Type B pancreatic cell (in vitro differentiated cells): Measurements from ENCODE around the gene GATAD1. TPM values are rescaled to one million over a fixed set of nuclear protein-coding genes. Genes with fewer than 3 reads are reported as not detected.
A peak's percentile ranks its signal among the peaks of the same experiment; 100 is the strongest.

Experiments used
- DNase-seq: peaks from one replicate; pipeline ENCODE4 v3.0.0; 2021; ENCODE audit warnings: mixed read lengths; ENCODE audit not compliant: unreplicated experiment; ENCODE audit errors: extremely low spot score
- H3K27ac Mint-ChIP-seq: 2 replicates; pipeline ENCODE4 v1.8.0; 2021; ENCODE audit warnings: mild to moderate bottlenecking, mixed read lengths
- H3K27me3 Mint-ChIP-seq: 2 replicates; pipeline ENCODE4 v1.8.0; 2021; ENCODE audit warnings: mixed read lengths
- H3K36me3 Mint-ChIP-seq: 2 replicates; pipeline ENCODE4 v1.8.0; 2021; ENCODE audit warnings: mixed read lengths
- H3K4me1 Mint-ChIP-seq: one replicate; pipeline ENCODE4 v1.8.0; 2021; ENCODE audit warnings: mixed read lengths; ENCODE audit not compliant: unreplicated experiment
- H3K4me3 Mint-ChIP-seq: 2 replicates; pipeline ENCODE4 v1.8.0; 2021; ENCODE audit warnings: mild to moderate bottlenecking, mixed read lengths
- H3K9me3 Mint-ChIP-seq: 2 replicates; pipeline ENCODE4 v1.8.0; 2021; ENCODE audit warnings: mixed read lengths
- total RNA-seq: library from RNA; stranded (reverse); gene quantifications from 2 replicates; pipeline ENCODE4 v1.2.1, GENCODE V29; 2021; ENCODE audit warnings: low replicate concordance
- TF ChIP-seq, protein P1 (sequence below): fragments of 200-600 bp; sonication (generic); conservative IDR thresholded peaks from 2 replicates; pipeline ENCODE4 v1.5.0; 2021; ENCODE audit warnings: antibody characterized with exemption, mild to moderate bottlenecking

Gene GATAD1
- total RNA-seq, 1 donor from 2014 or later, result 38.9 TPM

GRCh38 chr7:92485267-92485892, 38.1 kb downstream of the GATAD1 start:
- Mint-ChIP-seq H3K9me3 (no peaks in the 10 kb centered on the region), H3K27me3 (no peaks in the 10 kb centered on the region), H3K36me3 (peaks cover 11% of the 10 kb centered on the region), H3K4me3 (no peak overlapping the region), H3K27ac (no peak overlapping the region), H3K4me1 (no peaks in the 10 kb centered on the region)
- TF ChIP-seq, protein P1, sequence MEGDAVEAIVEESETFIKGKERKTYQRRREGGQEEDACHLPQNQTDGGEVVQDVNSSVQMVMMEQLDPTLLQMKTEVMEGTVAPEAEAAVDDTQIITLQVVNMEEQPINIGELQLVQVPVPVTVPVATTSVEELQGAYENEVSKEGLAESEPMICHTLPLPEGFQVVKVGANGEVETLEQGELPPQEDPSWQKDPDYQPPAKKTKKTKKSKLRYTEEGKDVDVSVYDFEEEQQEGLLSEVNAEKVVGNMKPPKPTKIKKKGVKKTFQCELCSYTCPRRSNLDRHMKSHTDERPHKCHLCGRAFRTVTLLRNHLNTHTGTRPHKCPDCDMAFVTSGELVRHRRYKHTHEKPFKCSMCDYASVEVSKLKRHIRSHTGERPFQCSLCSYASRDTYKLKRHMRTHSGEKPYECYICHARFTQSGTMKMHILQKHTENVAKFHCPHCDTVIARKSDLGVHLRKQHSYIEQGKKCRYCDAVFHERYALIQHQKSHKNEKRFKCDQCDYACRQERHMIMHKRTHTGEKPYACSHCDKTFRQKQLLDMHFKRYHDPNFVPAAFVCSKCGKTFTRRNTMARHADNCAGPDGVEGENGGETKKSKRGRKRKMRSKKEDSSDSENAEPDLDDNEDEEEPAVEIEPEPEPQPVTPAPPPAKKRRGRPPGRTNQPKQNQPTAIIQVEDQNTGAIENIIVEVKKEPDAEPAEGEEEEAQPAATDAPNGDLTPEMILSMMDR, result no peak
- DNase-seq, result no peak

DNA sequence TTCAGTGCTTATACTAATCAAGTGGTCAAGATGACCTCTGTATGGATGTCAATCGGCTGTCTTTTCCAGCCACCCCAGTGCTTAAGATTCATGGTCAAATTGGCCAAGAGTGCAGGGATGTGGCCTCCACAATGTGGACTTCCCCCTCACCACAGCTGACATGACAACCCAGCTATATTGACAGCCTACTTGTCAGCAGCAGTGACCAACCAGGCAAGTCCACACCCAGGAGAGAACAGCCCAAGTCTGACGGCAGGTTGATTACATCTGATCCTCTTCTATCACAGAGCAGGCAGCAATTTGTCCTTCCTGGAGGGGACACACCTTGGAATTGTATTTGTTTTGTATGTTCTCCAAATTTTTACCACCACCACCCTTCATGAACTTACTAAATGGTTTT, 38.7 kb downstream of the GATAD1 start:
- Mint-ChIP-seq H3K36me3 (peaks cover 11% of the 10 kb centered on the region), H3K4me1 (no peaks in the 10 kb centered on the region), H3K9me3 (no peaks in the 10 kb centered on the region), H3K27ac (peak overlapping the region; percentile 18), H3K4me3 (no peak overlapping the region), H3K27me3 (no peaks in the 10 kb centered on the region)
- TF ChIP-seq, protein P1, result no peak
- DNase-seq, result no peak

DNA sequence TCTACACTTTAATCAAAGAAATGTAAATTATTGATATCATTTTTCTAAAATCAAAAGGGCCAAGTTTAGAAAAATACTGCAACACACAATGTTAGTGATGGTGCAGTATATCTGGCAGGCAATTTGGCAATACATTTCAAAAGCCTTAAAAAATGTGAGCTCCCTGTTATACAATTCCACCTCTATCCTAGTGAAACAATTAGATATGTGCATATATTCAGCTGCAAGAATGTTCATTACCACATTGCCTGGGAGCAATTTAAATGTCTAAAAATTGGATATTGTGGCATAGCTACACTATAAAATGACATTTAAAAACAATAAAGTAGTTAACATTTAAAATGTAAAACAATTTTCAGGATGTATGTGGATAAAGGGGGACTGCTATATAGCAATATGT, 40.5 kb downstream of the GATAD1 start:
- no peak for DNase-seq
- H3K9me3 Mint-ChIP-seq, result no peaks in the 10 kb centered on the region
- no peaks in the 10 kb centered on the region for H3K27me3 Mint-ChIP-seq
- peaks cover 11% of the 10 kb centered on the region for H3K36me3 Mint-ChIP-seq
- no peak overlapping the region for H3K4me3 Mint-ChIP-seq
- TF ChIP-seq, protein P1, result no peak
- no peaks in the 10 kb centered on the region for H3K4me1 Mint-ChIP-seq
- no peak overlapping the region for H3K27ac Mint-ChIP-seq

DNA sequence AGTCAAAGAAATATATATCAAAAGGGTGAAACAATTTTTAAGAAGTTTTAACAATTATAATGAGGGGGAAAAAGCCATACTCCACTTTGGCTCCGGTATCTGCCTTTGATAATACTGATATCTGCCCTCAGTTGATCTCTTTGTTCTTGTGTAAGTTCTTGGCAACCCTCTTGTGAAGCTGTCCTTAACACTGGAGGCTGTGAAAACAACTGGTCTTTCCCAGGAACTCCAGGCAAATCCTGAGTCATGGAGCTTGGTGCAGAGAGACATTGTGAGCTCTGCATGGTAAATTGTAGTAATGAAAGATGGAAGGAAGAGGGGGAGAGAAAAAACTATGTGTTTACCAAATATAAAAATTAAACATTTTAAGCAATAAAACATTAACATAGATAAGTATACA, 42.4 kb downstream of the GATAD1 start:
- H3K9me3 Mint-ChIP-seq, result no peaks in the 10 kb centered on the region
- no peak for DNase-seq
- H3K36me3 Mint-ChIP-seq, result peaks cover 11% of the 10 kb centered on the region
- no peaks in the 10 kb centered on the region for H3K27me3 Mint-ChIP-seq
- H3K4me1 Mint-ChIP-seq, result no peaks in the 10 kb centered on the region
- no peak overlapping the region for H3K4me3 Mint-ChIP-seq
- H3K27ac Mint-ChIP-seq, result no peak overlapping the region
- TF ChIP-seq, protein P1, result no peak

- Mint-ChIP-seq H3K27me3 (no peaks in the 10 kb centered on the region), H3K36me3 (peaks cover 13% of the 10 kb centered on the region), H3K27ac (no peak overlapping the region), H3K4me1 (no peaks in the 10 kb centered on the region), H3K4me3 (no peak overlapping the region), H3K9me3 (no peaks in the 10 kb centered on the region)
- TF ChIP-seq, protein P1, result no peak
- DNase-seq, result no peak
Measured at GRCh38 chr7:92496876-92497275, 49.6 kb downstream of the GATAD1 start.

DNA sequence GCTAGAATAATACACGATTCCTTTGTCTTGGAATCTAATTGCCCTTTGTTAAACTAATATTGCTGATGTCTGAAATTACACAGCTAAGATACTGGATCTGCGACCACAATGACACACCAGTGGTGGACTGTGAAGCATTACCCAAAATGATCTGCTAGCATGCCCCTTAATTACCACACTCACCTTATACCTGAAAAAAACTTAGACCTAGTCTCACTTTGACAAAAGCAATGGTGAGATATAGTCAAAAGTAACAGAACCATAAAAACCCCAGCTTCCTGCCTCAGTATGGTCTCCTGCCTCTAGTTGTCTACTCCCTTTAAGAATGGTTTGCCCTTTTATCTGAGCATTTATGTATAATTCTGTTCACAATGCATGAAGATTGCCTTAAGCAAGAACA, 51.3 kb downstream of the GATAD1 start:
- no peak overlapping the region for H3K4me3 Mint-ChIP-seq
- H3K27me3 Mint-ChIP-seq, result no peaks in the 10 kb centered on the region
- no peak overlapping the region for H3K27ac Mint-ChIP-seq
- no peaks in the 10 kb centered on the region for H3K4me1 Mint-ChIP-seq
- no peaks in the 10 kb centered on the region for H3K9me3 Mint-ChIP-seq
- DNase-seq, result no peak
- TF ChIP-seq, protein P1, result no peak
- peaks cover 15% of the 10 kb centered on the region for H3K36me3 Mint-ChIP-seq
